Skin of body (tissue), 2 donors: ENCODE data around the gene NLGN3. TPM values are rescaled to one million over a fixed set of nuclear protein-coding genes. Genes with fewer than 3 reads are reported as not detected.
A peak's percentile ranks its signal among the peaks of the same experiment; 100 is the strongest.

Source experiments
- DNase-seq: peaks from one replicate; lab custom pipeline; 2025; lab: John Stamatoyannopoulos, UW
- total RNA-seq: library from RNA; depleted of rRNA; stranded (reverse); fragments of >200 nt; gene quantifications from one replicate; pipeline ENCODE4 v1.2.3, GENCODE V29; 2014

The NLGN3 gene
- 1.4 TPM for total RNA-seq

- no peak for DNase-seq
Observed at GRCh38 chrX:71144651-71145050, at the start of gene NLGN3. NLGN3 (plus strand) TSS chrX:71144841; CDS start chrX:71147750, 2,909 bp downstream.

- DNase-seq = no peak
Observed at GRCh38 chrX:71095033-71095432, 49.6 kb upstream of the NLGN3 start.

- DNase-seq = peak; percentile 69
Observed at GRCh38 chrX:71095555-71095980, 49.1 kb upstream of the NLGN3 start, which contains the start of gene FOXO4. FOXO4 (plus strand) TSS chrX:71095851; CDS start chrX:71096529, 678 bp downstream.

GRCh38 chrX:71095981-71096759 is 48.5 kb upstream of the NLGN3 start:
- DNase-seq = peak; percentile 35

GRCh38 chrX:71096760-71097032 is 47.9 kb upstream of the NLGN3 start:
- DNase-seq = no peak

GRCh38 chrX:71098302-71098701 is 46.3 kb upstream of the NLGN3 start:
- peak; percentile 7 for DNase-seq

- no peak for DNase-seq
Observed at GRCh38 chrX:71098951-71099506, 45.6 kb upstream of the NLGN3 start.

GRCh38 chrX:71099736-71100135 is 44.9 kb upstream of the NLGN3 start:
- no peak for DNase-seq

GRCh38 chrX:71100581-71101505 is 43.8 kb upstream of the NLGN3 start:
- DNase-seq = no peak

- DNase-seq = no peak
Observed at GRCh38 chrX:71102292-71102691, 42.3 kb upstream of the NLGN3 start.

GRCh38 chrX:71103110-71103983 is 41.3 kb upstream of the NLGN3 start:
- peak; percentile 12 for DNase-seq

GRCh38 chrX:71105628-71106027 is 39.0 kb upstream of the NLGN3 start:
- DNase-seq = no peak

- no peak for DNase-seq
Observed at GRCh38 chrX:71106427-71106826, 38.2 kb upstream of the NLGN3 start, which contains the start of gene CXorf65. CXorf65 (minus strand) TSS chrX:71106740; CDS start chrX:71106556, 184 bp downstream.

- DNase-seq = no peak
Observed at GRCh38 chrX:71107245-71107644, 37.4 kb upstream of the NLGN3 start.

- no peak for DNase-seq
Observed at GRCh38 chrX:71107762-71108360, 36.8 kb upstream of the NLGN3 start.

- no peak for DNase-seq
Observed at GRCh38 chrX:71109051-71109450, 35.6 kb upstream of the NLGN3 start.

- no peak for DNase-seq
Observed at GRCh38 chrX:71111141-71111843, 33.3 kb upstream of the NLGN3 start, which contains the start of gene IL2RG. IL2RG (minus strand) TSS chrX:71111577; CDS start chrX:71111539, 38 bp downstream.

- no peak for DNase-seq
Observed at GRCh38 chrX:71111921-71112431, 32.7 kb upstream of the NLGN3 start.

GRCh38 chrX:71117358-71117757 is 27.3 kb upstream of the NLGN3 start:
- no peak for DNase-seq
